Endothelial cell of umbilical vein (primary cell): Measurements from ENCODE around the gene PPM1F. TPM values are rescaled to one million over a fixed set of nuclear protein-coding genes. Genes with fewer than 3 reads are reported as not detected.

Experiments
- BruUV-seq: library from RNA; stranded (reverse); fragments of 400-500 nt; replicated peaks from 2 replicates; lab custom pipeline; 2021; lab: Mats Ljungman, UMichigan
- CTCF ChIA-PET: fragments of 300-600, 350-600 bp; sonication (Branson Sonifier 250); formaldehyde crosslinking; loops from one replicate; lab custom pipeline; 2021; ENCODE audit warnings: antibody characterized with exemption, inconsistent platforms; lab: Charles Lee
- POLR2A ChIA-PET: fragments of 300-600, 350-600 bp; sonication (Branson Sonifier 250); formaldehyde crosslinking; loops from one replicate; lab custom pipeline; 2021; ENCODE audit warnings: antibody characterized with exemption, inconsistent platforms; lab: Charles Lee
- DNase-seq: peaks from one replicate; pipeline ENCODE4 v3.0.0-alpha.2; 2011; ENCODE audit warnings: low read depth, low spot score
- FAIRE-seq: peaks from 2 replicates; lab custom pipeline; 2011; peaks lifted over from hg19 to GRCh38; lab: Jason Lieb, UNC
- H2AFZ ChIP-seq: 2 replicates; pipeline ENCODE4 v1.6.0; 2012; ENCODE audit warnings: low read depth, low read length, control low read depth, inconsistent platforms
- H3K27ac ChIP-seq: 2 replicates; pipeline ENCODE4 v1.5.1; 2011; ENCODE audit warnings: low read depth, mild to moderate bottlenecking, control low read depth, low read length, moderate library complexity; ENCODE audit not compliant: insufficient read depth
- H3K27me3 ChIP-seq, 2 experiments: 2 replicates each; pipeline versions ENCODE4 v1.6.0 to v1.6.1; 2011; ENCODE audit warnings: low read length in 2 of 2, mixed read lengths in 1 of 2; ENCODE audit not compliant: control insufficient read depth in 2 of 2, insufficient read depth in 2 of 2
- H3K36me3 ChIP-seq, 2 experiments: 2 replicates in 1 of 2; 3 replicates in 1 of 2; pipeline ENCODE4 v1.5.1; 2011; ENCODE audit warnings: low read length in 2 of 2, mild to moderate bottlenecking in 1 of 2, moderate library complexity in 1 of 2; ENCODE audit not compliant: control insufficient read depth in 2 of 2, insufficient read depth in 2 of 2; ENCODE audit errors: extremely low read depth in 1 of 2
- H3K4me1 ChIP-seq: 3 replicates; pipeline ENCODE4 v1.5.1; 2011; ENCODE audit warnings: mild to moderate bottlenecking, low read length; ENCODE audit not compliant: control insufficient read depth, insufficient read depth; ENCODE audit errors: extremely low read depth
- H3K4me2 ChIP-seq: 2 replicates; pipeline ENCODE4 v1.6.1; 2011; ENCODE audit warnings: low read length, control low read depth, mixed read lengths; ENCODE audit not compliant: insufficient read depth
- H3K4me3 ChIP-seq, 3 experiments: fragments of 200-600 bp in 1 of 3; sonication (generic), shearing (Covaris generic) in 1 of 3; replicated peaks in 1 of 3; 2 replicates each; pipeline ENCODE4 v1.5.1; 2011 to 2016; ENCODE audit warnings: control low read depth in 3 of 3, low read length in 3 of 3, mild to moderate bottlenecking in 2 of 3, inconsistent platforms in 1 of 3, low read depth in 1 of 3, moderate library complexity in 1 of 3; ENCODE audit not compliant: insufficient read depth in 1 of 3
- H3K79me2 ChIP-seq: 2 replicates; pipeline ENCODE4 v1.6.0; 2012; ENCODE audit warnings: low read length, inconsistent platforms; ENCODE audit not compliant: control insufficient read depth, insufficient read depth
- H3K9ac ChIP-seq: replicated peaks from 2 replicates; pipeline ENCODE3; 2011; ENCODE audit warnings: low read length, control low read depth; ENCODE audit not compliant: insufficient read depth; ENCODE audit errors: extremely low read depth
- H3K9me1 ChIP-seq: replicated peaks from 3 replicates; pipeline ENCODE4 v1.6.0; 2011; ENCODE audit warnings: mild to moderate bottlenecking, low read length; ENCODE audit not compliant: control insufficient read depth, insufficient read depth; ENCODE audit errors: extremely low read depth
- H3K9me3 ChIP-seq: replicated peaks from 2 replicates; pipeline ENCODE4 v1.5.1; 2012; ENCODE audit warnings: low read length, inconsistent platforms; ENCODE audit not compliant: control insufficient read depth, insufficient read depth
- H4K20me1 ChIP-seq: replicated peaks from 2 replicates; pipeline ENCODE3; 2011; ENCODE audit warnings: mild to moderate bottlenecking, low read length; ENCODE audit not compliant: control insufficient read depth, insufficient read depth; ENCODE audit errors: extremely low read depth
- EZH2 ChIP-seq: IDR thresholded peaks from 2 replicates; pipeline ENCODE4 v1.6.1; 2012; ENCODE audit warnings: borderline replicate concordance, low read depth, mild to moderate bottlenecking, moderate library complexity, low read length, inconsistent platforms; ENCODE audit not compliant: severe bottlenecking
- FOS ChIP-seq: IDR thresholded peaks from 2 replicates; pipeline ENCODE4 v1.6.1; 2011; ENCODE audit warnings: mild to moderate bottlenecking, low read length, moderate library complexity, borderline replicate concordance; ENCODE audit not compliant: insufficient read depth
- GATA2 ChIP-seq: IDR thresholded peaks from 2 replicates; pipeline ENCODE4 v1.7.0; 2011; ENCODE audit warnings: low read depth, mild to moderate bottlenecking, moderate library complexity, mixed read lengths, low read length; ENCODE audit not compliant: insufficient read length, insufficient read depth
- JUN ChIP-seq: IDR thresholded peaks from 2 replicates; pipeline ENCODE4 v1.6.1; 2011; ENCODE audit warnings: borderline replicate concordance, low read depth; ENCODE audit not compliant: insufficient read length, insufficient read depth
- MYC ChIP-seq: IDR thresholded peaks from one replicate; pipeline ENCODE4 v1.6.1; 2011; ENCODE audit warnings: mild to moderate bottlenecking, low read depth, low read length
- POLR2A ChIP-seq: IDR thresholded peaks from 2 replicates; pipeline ENCODE4 v1.6.1; 2012; ENCODE audit warnings: low read depth, mild to moderate bottlenecking, control low read depth, low read length
- POLR2AphosphoS5 ChIP-seq: IDR thresholded peaks from 2 replicates; pipeline ENCODE4 v1.6.1; 2012; ENCODE audit warnings: low read depth, mild to moderate bottlenecking, control low read depth, low read length, moderate library complexity; ENCODE audit not compliant: insufficient read depth
- dilution Hi-C: fragments of 300-500 bp; cut with MboI; formaldehyde crosslinking; loops from one replicate; pipeline ENCODE4 v1.15.0; 2019; ENCODE audit warnings: low sequenced_read_pairs; ENCODE audit not compliant: extremely low pct_ligation_motif_present
- intact Hi-C: fragments of 100-400 bp; cut with micrococcal nuclease; formaldehyde crosslinking; loops from one replicate; pipeline ENCODE4 v1.10.0; 2022
- polyA plus RNA-seq, 4 experiments: library from polyadenylated mRNA; depleted of rRNA in 3 of 4; stranded (reverse) in 3 of 4; unstranded in 1 of 4; fragments of >200 nt; gene quantifications; 2 replicates each; pipeline versions ENCODE4 v1.2.1 to v1.2.3, GENCODE V29; 2011 to 2012; ENCODE audit warnings: missing spikeins in 1 of 4
- total RNA-seq: library from RNA; stranded (reverse); gene quantifications from 2 replicates; pipeline ENCODE4 v1.2.3, GENCODE V29; 2021
- TF ChIP-seq, protein P1 (sequence below): IDR thresholded peaks from 2 replicates; pipeline ENCODE4 v1.6.1; 2011; ENCODE audit not compliant: insufficient read depth, insufficient read length
- TF ChIP-seq, protein P2 (sequence below), 2 donors: IDR thresholded peaks; 1 replicate in 1 of 2; 2 replicates in 1 of 2; pipeline ENCODE4 v1.5.1; 2011; ENCODE audit warnings: low read length in 2 of 2, mild to moderate bottlenecking in 2 of 2, moderate library complexity in 2 of 2, control low read depth in 1 of 2, inconsistent platforms in 1 of 2, low read depth in 1 of 2; ENCODE audit not compliant: insufficient read depth in 1 of 2; ENCODE audit errors: extremely low read depth in 1 of 2

PPM1F gene
- total and polyA plus RNA-seq, 2 donors (not counting 3 experiments of a cell fraction or from before 2014, with no cell fraction given): 107 to 178 TPM

DNA sequence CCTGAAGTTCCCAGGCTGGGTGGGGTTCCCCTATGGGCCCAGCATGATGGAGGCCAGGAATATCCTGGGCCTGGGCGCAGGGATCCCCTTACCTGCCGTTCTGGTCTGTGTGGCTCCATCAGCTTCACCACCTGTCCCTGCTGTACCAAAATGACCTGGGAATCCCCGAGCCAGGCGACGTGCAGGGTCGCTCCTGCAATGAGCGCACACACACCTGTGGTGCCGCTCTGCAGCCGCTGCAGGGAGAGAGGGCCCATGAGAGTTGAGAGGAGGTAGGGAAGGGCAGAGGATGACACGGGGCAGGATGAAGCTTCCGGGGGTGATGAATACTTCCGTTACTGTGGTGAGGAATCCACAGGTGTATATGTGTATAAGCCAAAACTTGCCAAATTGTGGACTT, 21.6 kb downstream of the PPM1F start:
- DNase-seq (no peak), FAIRE-seq (no peak)
- H3K27ac ChIP-seq: no peak overlapping the region
- H3K9ac ChIP-seq: no peak overlapping the region
- no peaks in the 10 kb centered on the region for H3K4me1 ChIP-seq
- H3K4me3 ChIP-seq: no peak overlapping the region
- POLR2A ChIA-PET: interaction anchor here (0.6 kb wide), 1 partner anchor 1282 kb away, joined by 3 read pairs; no protein-coding TSS in a partner anchor
- BruUV-seq: no TSS peak
- CTCF ChIA-PET: interaction anchor here (13.1 kb wide), 1 partner anchor 20 kb away, joined by 292 read pairs; the partner anchor contains the start of gene PPM1F
- H3K36me3 ChIP-seq: peaks cover 44 to 74% of the 10 kb centered on the region in 2 experiments
- intact Hi-C loops (no loop called here), dilution Hi-C loops (loop anchor here (10.0 to 25.0 kb wide), 3 partner anchors 76 to 219 kb away; no protein-coding TSS in a partner anchor)
- no peaks in the 10 kb centered on the region for H3K9me3 ChIP-seq
- no peaks in the 10 kb centered on the region for H4K20me1 ChIP-seq
- peaks cover 24% of the 10 kb centered on the region for H3K79me2 ChIP-seq
- H2AFZ ChIP-seq: no peak overlapping the region
- H3K9me1 ChIP-seq: no peaks in the 10 kb centered on the region
- no peaks in the 10 kb centered on the region for H3K27me3 ChIP-seq
- TF ChIP-seq POLR2A (no peak), GATA2 (no peak), JUN (no peak), POLR2AphosphoS5 (no peak), EZH2 (no peak), FOS (no peak), MYC (no peak)
- TF ChIP-seq, protein P1, sequence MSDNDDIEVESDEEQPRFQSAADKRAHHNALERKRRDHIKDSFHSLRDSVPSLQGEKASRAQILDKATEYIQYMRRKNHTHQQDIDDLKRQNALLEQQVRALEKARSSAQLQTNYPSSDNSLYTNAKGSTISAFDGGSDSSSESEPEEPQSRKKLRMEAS: no peak
- TF ChIP-seq, protein P2, sequence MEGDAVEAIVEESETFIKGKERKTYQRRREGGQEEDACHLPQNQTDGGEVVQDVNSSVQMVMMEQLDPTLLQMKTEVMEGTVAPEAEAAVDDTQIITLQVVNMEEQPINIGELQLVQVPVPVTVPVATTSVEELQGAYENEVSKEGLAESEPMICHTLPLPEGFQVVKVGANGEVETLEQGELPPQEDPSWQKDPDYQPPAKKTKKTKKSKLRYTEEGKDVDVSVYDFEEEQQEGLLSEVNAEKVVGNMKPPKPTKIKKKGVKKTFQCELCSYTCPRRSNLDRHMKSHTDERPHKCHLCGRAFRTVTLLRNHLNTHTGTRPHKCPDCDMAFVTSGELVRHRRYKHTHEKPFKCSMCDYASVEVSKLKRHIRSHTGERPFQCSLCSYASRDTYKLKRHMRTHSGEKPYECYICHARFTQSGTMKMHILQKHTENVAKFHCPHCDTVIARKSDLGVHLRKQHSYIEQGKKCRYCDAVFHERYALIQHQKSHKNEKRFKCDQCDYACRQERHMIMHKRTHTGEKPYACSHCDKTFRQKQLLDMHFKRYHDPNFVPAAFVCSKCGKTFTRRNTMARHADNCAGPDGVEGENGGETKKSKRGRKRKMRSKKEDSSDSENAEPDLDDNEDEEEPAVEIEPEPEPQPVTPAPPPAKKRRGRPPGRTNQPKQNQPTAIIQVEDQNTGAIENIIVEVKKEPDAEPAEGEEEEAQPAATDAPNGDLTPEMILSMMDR (IDR thresholded peaks at IDR 0.05; ENCODE audit: extremely low read depth in 1 of 2, insufficient read depth in 1 of 2, low read depth in 1 of 2, low read length in 2 of 2): no peak
- no peak overlapping the region for H3K4me2 ChIP-seq
